ENCODE data around the gene LTBR. TPM values are rescaled to one million over a fixed set of nuclear protein-coding genes. Genes with fewer than 3 reads are reported as not detected.
"Not testable (repeated sequence)": the region's sequence is repeated elsewhere in the genome, so short reads cannot be mapped to it uniquely, and the experiment has no call there.

The LTBR gene
- total RNA-seq, 1 experiment from 2014 or later, result 102 TPM

DNA sequence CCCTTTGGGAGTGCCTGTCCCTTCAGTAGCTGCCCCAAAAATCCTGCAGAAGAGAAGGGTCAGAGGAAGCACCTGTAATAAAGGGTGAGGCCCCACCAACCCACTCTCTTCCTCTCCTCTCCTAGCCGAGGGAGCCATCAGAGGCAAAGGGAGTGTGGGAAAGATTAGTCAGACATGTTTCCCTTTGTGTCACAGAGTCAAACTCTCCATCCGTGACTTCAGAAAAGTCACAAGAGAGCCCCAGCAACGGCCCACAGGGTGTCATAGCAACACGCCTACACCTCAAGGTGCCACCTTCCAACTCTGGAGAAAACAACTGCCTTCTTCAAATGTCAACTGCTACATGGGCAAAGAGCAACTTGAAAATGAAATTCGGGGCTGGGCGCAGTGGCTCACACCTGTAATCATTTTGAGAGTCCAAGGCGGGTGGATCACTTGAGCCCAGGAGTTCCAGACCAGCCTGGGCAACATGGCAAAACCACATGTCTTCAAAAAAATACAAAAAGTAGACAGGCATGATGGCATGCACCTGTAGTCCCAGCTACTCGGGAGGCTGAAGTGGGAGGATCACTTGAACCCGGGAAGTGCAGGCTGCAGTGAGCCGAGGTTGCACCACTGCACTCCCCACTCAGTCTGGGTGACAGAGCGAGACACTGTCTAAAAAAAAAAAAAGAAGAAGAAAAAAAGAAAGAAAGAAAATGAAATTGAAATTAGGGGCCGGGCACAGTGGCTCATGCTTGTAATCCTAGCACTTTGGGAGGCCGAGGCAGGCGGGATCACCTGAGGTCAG lies 43.1 kb downstream of the LTBR start:
- H3K27ac ChIP-seq, result no peak overlapping the region
- no peaks in the 10 kb centered on the region for H3K9me3 ChIP-seq (replicated peaks)
- H3K4me1 ChIP-seq (replicated peaks), result peaks cover 24% of the 10 kb centered on the region
- no peak for DNase-seq (ENCODE audit: low read depth in 1 of 2, low spot score in 2 of 2)
- H3K27me3 ChIP-seq (replicated peaks), result no peaks in the 10 kb centered on the region
- H3K4me3 ChIP-seq, result no peak overlapping the region
- H3K36me3 ChIP-seq, result no peaks in the 10 kb centered on the region

DNA sequence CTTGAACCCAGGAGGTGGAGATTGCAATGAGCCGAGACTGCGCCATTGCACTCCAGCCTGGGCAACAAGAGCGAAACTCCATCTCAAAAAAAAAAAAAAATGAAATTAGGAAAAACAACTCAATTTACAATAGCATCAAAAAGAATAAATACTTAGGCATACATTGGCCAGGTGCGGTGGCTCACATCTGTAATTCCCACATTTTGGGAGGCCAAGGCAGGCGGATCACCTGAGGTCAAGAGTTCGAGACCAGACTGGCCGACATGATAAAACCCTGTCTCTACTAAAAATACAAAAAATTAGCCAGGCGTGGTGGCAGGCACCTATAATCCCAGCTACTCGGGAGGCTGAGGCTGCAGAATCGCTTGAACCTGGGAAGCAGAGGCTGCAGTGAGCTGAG lies 43.8 kb downstream of the LTBR start:
- H3K4me1 ChIP-seq (replicated peaks), result peaks cover 24% of the 10 kb centered on the region
- not testable (repeated sequence) for DNase-seq (ENCODE audit: low read depth in 1 of 2, low spot score in 2 of 2); H3K27me3 ChIP-seq (replicated peaks); H3K36me3 ChIP-seq; H3K27ac ChIP-seq; H3K4me3 ChIP-seq; H3K9me3 ChIP-seq (replicated peaks)

DNA sequence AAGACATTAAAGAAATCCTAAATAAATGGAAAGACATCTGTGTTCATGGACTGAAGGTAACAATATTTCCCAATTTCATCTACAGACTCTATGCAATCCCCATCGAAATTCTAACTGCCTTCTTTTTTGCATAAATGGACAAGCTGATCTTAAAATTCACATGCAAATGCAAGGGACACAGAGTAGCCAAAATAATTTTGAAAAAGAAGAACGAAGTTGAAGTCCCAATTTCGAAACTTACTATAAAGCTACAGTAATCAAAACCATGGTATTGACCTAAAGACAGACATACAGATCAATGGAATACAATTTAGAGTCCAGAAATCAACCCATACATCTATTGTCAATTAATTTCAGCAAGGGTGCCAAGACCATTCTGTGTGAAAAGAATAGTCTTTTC lies 44.4 kb downstream of the LTBR start:
- no peak overlapping the region for H3K27ac ChIP-seq
- no peaks in the 10 kb centered on the region for H3K36me3 ChIP-seq
- no peaks in the 10 kb centered on the region for H3K27me3 ChIP-seq (replicated peaks)
- H3K4me3 ChIP-seq, result no peak overlapping the region
- no peaks in the 10 kb centered on the region for H3K9me3 ChIP-seq (replicated peaks)
- no peak for DNase-seq (ENCODE audit: low read depth in 1 of 2, low spot score in 2 of 2)
- H3K4me1 ChIP-seq (replicated peaks), result peaks cover 24% of the 10 kb centered on the region

DNA sequence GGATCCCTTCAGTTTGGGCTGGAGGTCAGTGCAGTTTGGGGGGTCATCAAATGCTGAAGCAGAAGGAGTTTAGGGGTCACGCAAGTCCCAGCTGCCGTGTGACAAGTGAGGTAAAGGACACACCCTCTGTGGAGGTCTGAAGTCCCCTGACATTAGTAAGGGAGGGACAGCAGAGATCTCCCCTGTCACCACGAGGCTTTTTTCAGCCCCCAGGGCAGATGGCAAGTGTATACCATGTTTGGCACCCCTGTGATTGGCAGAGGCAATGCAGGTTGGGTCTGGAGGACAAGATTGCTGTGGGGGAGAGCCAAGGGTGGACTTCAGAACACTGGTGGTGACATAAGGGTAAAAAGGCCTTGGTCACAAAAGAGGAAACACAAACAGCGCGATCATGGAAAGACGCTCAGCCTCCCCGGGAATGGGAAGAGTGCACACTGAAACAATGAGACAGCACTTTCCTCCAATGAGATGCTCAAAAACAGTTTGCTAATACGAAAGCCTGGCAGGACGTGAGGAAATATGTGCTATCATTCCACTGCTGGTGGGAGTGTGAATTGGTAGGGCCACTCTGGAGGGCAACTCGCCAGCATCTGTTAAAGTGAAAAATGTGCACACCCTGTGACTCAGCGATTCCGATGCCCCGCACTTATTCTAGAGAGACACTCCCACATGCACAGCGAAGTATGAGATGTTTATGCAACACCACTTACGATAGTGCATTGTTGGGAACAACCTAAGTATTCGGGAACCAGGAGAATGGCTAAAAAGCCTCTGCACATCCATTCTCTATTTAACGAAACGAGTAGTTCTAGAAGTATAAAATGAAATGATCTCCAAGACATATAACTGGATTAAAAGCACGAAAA lies 46.4 kb downstream of the LTBR start:
- no peaks in the 10 kb centered on the region for H3K27me3 ChIP-seq (replicated peaks)
- peak overlapping the region; percentile 12 for H3K4me3 ChIP-seq
- peaks cover 24% of the 10 kb centered on the region for H3K4me1 ChIP-seq (replicated peaks)
- no peaks in the 10 kb centered on the region for H3K36me3 ChIP-seq
- peak overlapping the region; percentile 91 for H3K27ac ChIP-seq
- DNase-seq (ENCODE audit: low read depth in 1 of 2, low spot score in 2 of 2), result peak; percentile 90 to 94
- H3K9me3 ChIP-seq (replicated peaks), result no peaks in the 10 kb centered on the region

- no peak for DNase-seq (ENCODE audit: low read depth in 1 of 2, low spot score in 2 of 2)
- peaks cover 24% of the 10 kb centered on the region for H3K4me1 ChIP-seq (replicated peaks)
Measured at GRCh38 chr12:6432991-6433390, 49.0 kb downstream of the LTBR start.

DNA sequence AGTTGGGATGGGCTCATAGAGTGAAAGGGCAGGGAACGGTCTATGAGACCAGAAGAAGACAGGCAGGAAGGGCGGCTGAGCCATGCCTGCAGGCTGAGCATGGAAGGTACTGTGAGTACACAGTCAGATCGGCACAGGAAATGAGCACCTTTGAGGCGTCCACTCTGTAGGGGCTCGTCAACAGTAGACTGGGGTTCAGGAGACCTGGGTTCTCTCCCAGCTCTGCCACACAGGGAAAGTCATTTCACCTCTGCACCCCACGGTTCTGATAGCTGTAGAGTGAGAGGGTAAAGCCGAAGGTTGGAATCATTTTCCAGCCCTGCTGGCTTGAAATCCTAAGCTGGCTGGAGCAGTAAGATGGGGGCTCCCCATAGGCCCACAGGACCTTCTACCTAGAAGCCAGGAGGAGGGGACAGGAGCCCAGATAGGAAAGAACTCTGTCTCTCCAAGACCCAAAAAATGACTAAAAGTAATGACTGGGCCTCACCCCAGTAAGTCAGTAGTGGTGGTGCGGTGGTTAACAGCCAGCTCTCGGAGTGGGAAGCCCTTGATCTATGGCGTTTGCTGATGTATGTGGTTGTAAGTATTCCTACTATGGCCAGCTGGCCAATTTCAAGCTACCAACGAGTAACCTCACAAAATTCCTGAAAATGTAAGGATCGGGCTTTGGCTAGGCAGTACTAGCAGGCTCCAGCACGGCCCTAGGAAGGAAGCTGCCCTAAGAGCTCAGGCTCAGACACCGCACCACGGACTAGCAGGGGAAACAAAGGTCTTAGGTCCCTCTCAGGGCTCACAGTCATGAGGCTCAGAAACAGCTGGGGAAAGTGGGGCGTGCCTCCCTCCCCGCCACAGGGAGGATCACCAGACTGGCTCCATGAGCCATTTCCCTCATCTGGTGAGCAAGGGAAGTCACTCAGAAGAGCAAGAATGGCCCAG lies 50.5 kb downstream of the LTBR start:
- no peak overlapping the region for H3K4me3 ChIP-seq

More at GRCh38 chr12:6432991-6433390, 49.0 kb downstream of the LTBR start:
- H3K27me3 ChIP-seq (replicated peaks), result no peaks in the 10 kb centered on the region
- no peak overlapping the region for H3K27ac ChIP-seq
- no peaks in the 10 kb centered on the region for H3K36me3 ChIP-seq
- H3K4me3 ChIP-seq, result no peak overlapping the region
- no peaks in the 10 kb centered on the region for H3K9me3 ChIP-seq (replicated peaks)

GRCh38 chr12:6435961-6436715 lies 52.2 kb downstream of the LTBR start:
- no peak overlapping the region for H3K4me3 ChIP-seq
- H3K4me1 ChIP-seq (replicated peaks), result peaks cover 8% of the 10 kb centered on the region
- no peaks in the 10 kb centered on the region for H3K36me3 ChIP-seq
- H3K9me3 ChIP-seq (replicated peaks), result no peaks in the 10 kb centered on the region
- H3K27me3 ChIP-seq (replicated peaks), result no peaks in the 10 kb centered on the region
- H3K27ac ChIP-seq, result no peak overlapping the region
- no peak for DNase-seq (ENCODE audit: low read depth in 1 of 2, low spot score in 2 of 2)

More for the DNA sequence above, 50.5 kb downstream of the LTBR start:
- H3K4me1 ChIP-seq (replicated peaks), result peaks cover 24% of the 10 kb centered on the region
- H3K9me3 ChIP-seq (replicated peaks), result no peaks in the 10 kb centered on the region
- no peak for DNase-seq (ENCODE audit: low read depth in 1 of 2, low spot score in 2 of 2)
- H3K36me3 ChIP-seq, result no peaks in the 10 kb centered on the region
- H3K27me3 ChIP-seq (replicated peaks), result no peaks in the 10 kb centered on the region
- no peak overlapping the region for H3K27ac ChIP-seq

DNA sequence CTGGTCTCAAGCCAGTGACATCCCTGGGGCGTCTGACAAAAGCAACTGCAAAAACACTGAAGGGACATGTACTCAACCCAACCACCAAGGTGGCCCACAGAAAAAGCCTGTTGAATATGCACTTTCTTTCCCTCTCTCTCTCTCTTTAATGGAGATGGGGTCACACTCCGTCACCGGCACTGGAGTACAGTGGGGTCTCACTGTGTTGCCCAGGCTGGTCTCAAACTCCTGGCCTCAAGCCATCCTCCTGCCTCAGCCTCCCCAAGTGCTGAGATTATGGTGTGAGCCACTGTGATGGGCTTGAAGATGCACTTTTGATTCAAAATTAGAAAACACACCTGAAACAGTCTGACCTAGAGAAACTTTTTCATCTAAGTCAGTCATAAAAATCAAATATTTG lies 53.6 kb downstream of the LTBR start:
- no peak overlapping the region for H3K4me3 ChIP-seq
- H3K27ac ChIP-seq, result no peak overlapping the region
- H3K4me1 ChIP-seq (replicated peaks), result no peaks in the 10 kb centered on the region
- H3K27me3 ChIP-seq (replicated peaks), result no peaks in the 10 kb centered on the region
- H3K9me3 ChIP-seq (replicated peaks), result no peaks in the 10 kb centered on the region
- DNase-seq (ENCODE audit: low read depth in 1 of 2, low spot score in 2 of 2), result no peak
- no peaks in the 10 kb centered on the region for H3K36me3 ChIP-seq

GRCh38 chr12:6438345-6438744 lies 54.4 kb downstream of the LTBR start:
- Histone ChIP-seq H3K36me3 (no peaks in the 10 kb centered on the region), H3K4me3 (no peak overlapping the region), H3K27me3 (replicated peaks) (no peaks in the 10 kb centered on the region), H3K27ac (no peak overlapping the region), H3K9me3 (replicated peaks) (no peaks in the 10 kb centered on the region), H3K4me1 (replicated peaks) (no peaks in the 10 kb centered on the region)
- DNase-seq (ENCODE audit: low read depth in 1 of 2, low spot score in 2 of 2), result no peak

DNA sequence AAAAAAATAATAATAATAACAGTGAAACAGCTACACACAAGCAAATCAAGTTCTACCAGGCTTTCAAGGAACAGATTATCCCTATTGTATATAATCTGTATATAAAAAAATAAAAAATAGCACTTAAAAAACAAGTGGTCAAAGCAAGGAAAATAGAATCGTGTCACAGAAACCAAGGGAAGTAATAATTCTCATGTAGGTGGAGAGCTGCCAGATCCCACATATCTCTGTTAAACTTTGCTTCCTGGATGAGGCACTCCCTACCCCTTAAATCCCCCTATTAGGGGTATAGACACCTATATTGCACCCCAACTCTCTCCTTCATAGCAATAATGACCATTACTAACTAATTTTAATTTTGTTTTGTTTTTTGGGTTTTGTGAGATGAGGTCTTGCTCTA lies 56.4 kb downstream of the LTBR start:
- no peak for DNase-seq (ENCODE audit: low read depth in 1 of 2, low spot score in 2 of 2)
- no peaks in the 10 kb centered on the region for H3K9me3 ChIP-seq (replicated peaks)
- no peak overlapping the region for H3K4me3 ChIP-seq
- no peaks in the 10 kb centered on the region for H3K36me3 ChIP-seq
- H3K4me1 ChIP-seq (replicated peaks), result no peaks in the 10 kb centered on the region
- no peak overlapping the region for H3K27ac ChIP-seq
- H3K27me3 ChIP-seq (replicated peaks), result no peaks in the 10 kb centered on the region
